K562 (cell line): ENCODE results near the gene XRN1. TPM values are rescaled to one million over a fixed set of nuclear protein-coding genes. Genes with fewer than 3 reads are reported as not detected.

Experiments used
- ATAC-seq: fragments of 200-7000 bp; cut with Tn5 transposase; 3 replicates; pipeline ENCODE4 v1.9.1; 2020; ENCODE audit warnings: moderate library complexity
- BruUV-seq: library from RNA; stranded (reverse); fragments of 400-500 nt; replicated peaks from 2 replicates; lab custom pipeline; 2021; lab: Mats Ljungman, UMichigan
- CTCF ChIA-PET: fragments of 300-600 bp; formaldehyde crosslinking; extraction: SDS; loops from one replicate; lab custom pipeline; 2021; ENCODE audit warnings: low intra/inter-chr PET ratio; lab: Yijun Ruan, JAX
- POLR2A ChIA-PET: fragments of 300-600, 350-650 bp; sonication (Branson Sonifier 250); formaldehyde crosslinking; extraction: SDS; loops from one replicate; lab custom pipeline; 2021; ENCODE audit warnings: antibody characterized with exemption, inconsistent platforms; lab: Yijun Ruan, JAX
- DNase-seq, 4 experiments: peaks; one replicate each; pipeline versions ENCODE4 v3.0.0 to v3.0.0-alpha.2; 2011 to 2018; ENCODE audit warnings: low spot score in 3 of 4, mixed read lengths in 3 of 4; ENCODE audit errors: extremely low read depth in 1 of 4
- FAIRE-seq: peaks from 2 replicates; lab custom pipeline; 2011; peaks lifted over from hg19 to GRCh38; lab: Jason Lieb, UNC
- H2AFZ ChIP-seq: 2 replicates; pipeline ENCODE4 v1.6.0; 2011; ENCODE audit warnings: low read depth, low read length, control low read depth, inconsistent platforms
- H3K27ac ChIP-seq: fragments of 200-600 bp; 3 replicates; pipeline ENCODE4 v1.8.0; 2011; ENCODE audit warnings: low read depth, mild to moderate bottlenecking, control low read depth, inconsistent platforms, low read length, moderate library complexity, mixed read lengths; ENCODE audit errors: extremely low read depth
- H3K27me3 ChIP-seq, 2 experiments: fragments of 300-600 bp in 1 of 2; 2 replicates in 1 of 2; 3 replicates in 1 of 2; pipeline versions ENCODE4 v1.6.0 to v1.8.0; 2011; ENCODE audit warnings: inconsistent platforms in 2 of 2, low read length in 2 of 2, mild to moderate bottlenecking in 1 of 2, mixed read lengths in 1 of 2, moderate library complexity in 1 of 2; ENCODE audit not compliant: control insufficient read depth in 2 of 2, insufficient read depth in 2 of 2
- H3K36me3 ChIP-seq: fragments of 300-600 bp; 3 replicates; pipeline ENCODE4 v1.8.0; 2011; ENCODE audit warnings: mild to moderate bottlenecking, low read length, inconsistent platforms; ENCODE audit not compliant: control insufficient read depth, insufficient read depth
- H3K4me1 ChIP-seq, 2 experiments: fragments of 200-600 bp in 1 of 2; replicated peaks in 1 of 2; 2 replicates in 1 of 2; 3 replicates in 1 of 2; pipeline versions ENCODE4 v1.5.1 to v1.8.0; 2011; ENCODE audit warnings: inconsistent platforms in 2 of 2, low read length in 2 of 2, mild to moderate bottlenecking in 1 of 2, mixed read lengths in 1 of 2, moderate library complexity in 1 of 2; ENCODE audit not compliant: control insufficient read depth in 2 of 2, insufficient read depth in 2 of 2
- H3K4me2 ChIP-seq: 2 replicates; pipeline ENCODE4 v1.6.1; 2011; ENCODE audit warnings: low read length, control low read depth, inconsistent platforms, mixed read lengths; ENCODE audit not compliant: insufficient read depth
- H3K4me3 ChIP-seq: fragments of 200-600 bp; sonication (generic), shearing (Covaris generic); 2 replicates; pipeline ENCODE4 v1.5.1; 2016; ENCODE audit warnings: control low read depth, inconsistent platforms
- H3K79me2 ChIP-seq: fragments of 200-600 bp; 3 replicates; pipeline ENCODE4 v1.8.0; 2011; ENCODE audit warnings: low read length, inconsistent platforms; ENCODE audit not compliant: control insufficient read depth, insufficient read depth
- H3K9ac ChIP-seq, 2 experiments: 2 replicates each; pipeline versions ENCODE4 v1.6.0 to v1.6.1; 2011; ENCODE audit warnings: low read depth in 2 of 2, low read length in 2 of 2, control low read depth in 1 of 2, inconsistent platforms in 1 of 2, mild to moderate bottlenecking in 1 of 2, mixed read lengths in 1 of 2; ENCODE audit not compliant: insufficient read depth in 1 of 2
- H3K9me1 ChIP-seq: one replicate; pipeline ENCODE4 v1.6.0; 2011; ENCODE audit warnings: inconsistent platforms, mild to moderate bottlenecking, low read length, moderate library complexity; ENCODE audit not compliant: control insufficient read depth, insufficient read depth
- H3K9me3 ChIP-seq: replicated peaks from 2 replicates; pipeline ENCODE4 v1.5.1; 2011; ENCODE audit warnings: low read depth, low read length, inconsistent platforms; ENCODE audit not compliant: control insufficient read depth, insufficient read depth
- H4K20me1 ChIP-seq: replicated peaks from 2 replicates; pipeline ENCODE4 v1.6.1; 2011; ENCODE audit warnings: low read length, inconsistent platforms, mixed read lengths; ENCODE audit not compliant: control insufficient read depth, insufficient read depth
- ARHGAP35 ChIP-seq: fragments of 450-650 bp; IDR thresholded peaks from 2 replicates; pipeline ENCODE4 v1.6.1; 2018; ENCODE audit not compliant: partially characterized antibody
- BHLHE40 ChIP-seq: IDR thresholded peaks from 2 replicates; pipeline ENCODE4 v1.6.1; 2011; ENCODE audit warnings: low read length, improper control_type of control experiment
- CEBPB ChIP-seq: fragments of 450-650 bp; IDR thresholded peaks from 2 replicates; pipeline ENCODE4 v1.6.1; 2016; ENCODE audit warnings: missing genetic modification characterization, missing compliant biosample characterization
- COPS2 ChIP-seq: fragments of 450-650 bp; conservative IDR thresholded peaks from 2 replicates; pipeline ENCODE4 v1.6.1; 2016; ENCODE audit warnings: mild to moderate bottlenecking, moderate library complexity
- EP400 ChIP-seq: fragments of 450-650 bp; IDR thresholded peaks from 2 replicates; pipeline ENCODE4 v1.6.1; 2017; ENCODE audit warnings: antibody characterized with exemption, mild to moderate bottlenecking, moderate library complexity
- GTF2A2 ChIP-seq: IDR thresholded peaks from 2 replicates; pipeline ENCODE4 v1.6.1; 2016; ENCODE audit warnings: mild to moderate bottlenecking, missing genetic modification characterization, missing compliant biosample characterization
- HNRNPLL ChIP-seq: fragments of 200-400 bp; formaldehyde crosslinking; IDR thresholded peaks from 2 replicates; pipeline ENCODE4 v1.6.1; 2017; ENCODE audit warnings: low read length, low read depth, mild to moderate bottlenecking; ENCODE audit not compliant: poor library complexity, severe bottlenecking
- JUND ChIP-seq, 2 experiments: IDR thresholded peaks; 2 replicates in 1 of 2; 3 replicates in 1 of 2; pipeline ENCODE4 v1.6.1; 2011; ENCODE audit warnings: borderline replicate concordance in 2 of 2, low read depth in 2 of 2, low read length in 2 of 2, improper control_type of control experiment in 1 of 2, missing biosample characterization in 1 of 2, missing genetic modification characterization in 1 of 2, missing genetic modification reagents in 1 of 2
- MTF1 ChIP-seq: fragments of 250-450 bp; sonication (Bioruptor Pico); IDR thresholded peaks from 2 replicates; pipeline ENCODE4 v1.9.0; 2021; ENCODE audit warnings: moderate library complexity, mild to moderate bottlenecking, inconsistent platforms, borderline replicate concordance
- NR2F6 ChIP-seq: fragments of 450-650 bp; formaldehyde crosslinking; IDR thresholded peaks from 2 replicates; pipeline ENCODE4 v1.4.0; 2020; ENCODE audit warnings: mild to moderate bottlenecking
- PTBP1 ChIP-seq: fragments of 200-400 bp; formaldehyde crosslinking; IDR thresholded peaks from 2 replicates; pipeline ENCODE4 v1.6.1; 2017; ENCODE audit warnings: low read depth, low read length
- SMARCA4 ChIP-seq: fragments of 450-650 bp; IDR thresholded peaks from 2 replicates; pipeline ENCODE4 v1.6.1; 2016
- TRIM28 ChIP-seq: fragments of 450-650 bp; IDR thresholded peaks from 2 replicates; pipeline ENCODE4 v1.6.1; 2017
- ZBTB2 ChIP-seq: fragments of 450-650 bp; IDR thresholded peaks from 2 replicates; pipeline ENCODE4 v1.6.1; 2016; ENCODE audit warnings: antibody characterized with exemption
- ZHX1 ChIP-seq: fragments of 150-350 bp; conservative IDR thresholded peaks from 2 replicates; pipeline ENCODE4 v1.6.1; 2014; ENCODE audit warnings: low read length
- ZKSCAN8 ChIP-seq: fragments of 200-800 bp; sonication (Bioruptor generic); IDR thresholded peaks from 2 replicates; pipeline ENCODE4 v1.6.1; 2016; ENCODE audit warnings: missing genetic modification characterization, missing compliant biosample characterization
- ZNF184 ChIP-seq: sonication (generic); formaldehyde crosslinking; IDR thresholded peaks from 2 replicates; pipeline ENCODE4 v1.5.0; 2020; ENCODE audit warnings: missing genetic modification reagents
- WGBS: fragments of 100-300 bp; shearing (Covaris generic); methylation state at CpG from one replicate; pipeline ENCODE4 v1.1.6; 2016; ENCODE audit warnings: low coverage, mixed read lengths; ENCODE audit not compliant: insufficient coverage; ENCODE audit errors: missing lambda C conversion rate; 5-methylcytosine and 5-hydroxymethylcytosine counted together
- in situ Hi-C: fragments of 300-500 bp; cut with MboI; formaldehyde crosslinking; loops from 4 replicates; pipeline ENCODE4 v1.15.0; 2018; ENCODE audit warnings: inconsistent platforms, mixed read lengths
- intact Hi-C: fragments of 100-400 bp; cut with micrococcal nuclease; formaldehyde crosslinking; loops from 2 replicates; pipeline ENCODE4 v1.14.2; 2022
- polyA plus RNA-seq, 8 experiments: library from polyadenylated mRNA; depleted of rRNA in 4 of 8; stranded (reverse) in 5 of 8; unstranded in 3 of 8; fragments of >200 nt; fragmentation: Nextera tagmentation in 2 of 8; fragmentation: Illumina TruSeq in 1 of 8; extraction: Ambion mirVana in 2 of 8; extraction: Trizol in 1 of 8; gene quantifications; 2 replicates each; pipeline versions ENCODE4 v1.2.1 to v1.2.3, GENCODE V29; 2011 to 2014; ENCODE audit warnings: inconsistent platforms in 1 of 8, missing spikeins in 1 of 8
- total RNA-seq, 7 experiments: library from RNA; depleted of rRNA in 6 of 7; stranded (reverse); fragments of >200 nt in 6 of 7; fragmentation: Illumina TruSeq in 2 of 7; extraction: Trizol in 2 of 7; gene quantifications; 2 replicates each; pipeline versions ENCODE4 v1.2.1 to v1.2.3, GENCODE V29; 2011 to 2021; ENCODE audit warnings: low replicate concordance in 1 of 7

The XRN1 gene
- total and polyA plus RNA-seq, 9 of the 15 experiments (the other 6 are each of a cell fraction or from before 2014, with no cell fraction given) = 3.1 to 28.4 (median 17.2) TPM

- CTCF ChIA-PET = no interaction called here
Observed at GRCh38 chr3:142337994-142338393, 109.8 kb downstream of the XRN1 start.

More at GRCh38 chr3:142337994-142338393, 109.8 kb downstream of the XRN1 start:
- ATAC-seq = no peak
- 46% methylated on average over 3 of the region's 3 CpGs for WGBS
- no TSS peak for BruUV-seq
- no peak overlapping the region for H3K4me2 ChIP-seq
- no peaks in the 10 kb centered on the region for H3K79me2 ChIP-seq
- no peaks in the 10 kb centered on the region for H3K27me3 ChIP-seq
- TF ChIP-seq ZKSCAN8 (CRISPR knock-in tag) = no peak
- no peak for TF ChIP-seq GTF2A2 (tag)
- no peak for TF ChIP-seq ZBTB2
- TF ChIP-seq ZNF184 (CRISPR knock-in tag) = no peak
- no peak for TF ChIP-seq JUND (IDR thresholded peaks at IDR 0.05; ENCODE audit: borderline replicate concordance, low read depth, low read length)
- no peak for TF ChIP-seq JUND (tag; IDR thresholded peaks at IDR 0.05; ENCODE audit: borderline replicate concordance, low read depth, low read length)
- TF ChIP-seq ARHGAP35 = no peak
- TF ChIP-seq HNRNPLL = no peak
- no peak for TF ChIP-seq NR2F6 (CRISPR knock-in tag)
- TF ChIP-seq BHLHE40 = no peak
- TF ChIP-seq CEBPB (tag) = no peak
- TF ChIP-seq COPS2 = no peak
- no peak for TF ChIP-seq EP400
- TF ChIP-seq ZHX1 = no peak
- no peak for TF ChIP-seq SMARCA4
- no peak for TF ChIP-seq TRIM28
- no peak for TF ChIP-seq PTBP1
- TF ChIP-seq MTF1 (CRISPR knock-in tag) = no peak
- in situ Hi-C loops = no loop called here
- intact Hi-C loops = no loop called here
- FAIRE-seq = no peak
- H3K9me1 ChIP-seq = no peaks in the 10 kb centered on the region
- POLR2A ChIA-PET = interaction anchor here (0.6 kb wide), 2 partner anchors 9 to 1024 kb away, joined by 3 to 4 read pairs; no protein-coding TSS in a partner anchor
- H3K27ac ChIP-seq = no peak overlapping the region
- no peak for DNase-seq
- peaks cover 16% of the 10 kb centered on the region; the same call in 2 of the 3 replicates for H3K36me3 ChIP-seq
- H3K4me1 ChIP-seq = no peaks in the 10 kb centered on the region
- H4K20me1 ChIP-seq = no peaks in the 10 kb centered on the region
- no peak overlapping the region for H2AFZ ChIP-seq
- peaks cover 3% of the 10 kb centered on the region for H3K9me3 ChIP-seq
- no peak overlapping the region for H3K4me3 ChIP-seq
- H3K9ac ChIP-seq = no peak overlapping the region
